PC-9 (cell line): ENCODE measurements around the gene LTA.

Experiments used
- CTCF ChIP-seq: fragments of 200-600 bp; sonication (generic); conservative IDR thresholded peaks from 2 replicates; pipeline ENCODE4 v1.6.1; 2017; ENCODE audit warnings: mixed run types, antibody characterized with exemption, mild to moderate bottlenecking, moderate library complexity
- EZH2 ChIP-seq: fragments of 200-600 bp; sonication (generic); IDR thresholded peaks from 2 replicates; pipeline ENCODE4 v1.8.0; 2017; ENCODE audit warnings: antibody characterized with exemption, low read depth

GRCh38 chr6:31569861-31570536, 2.1 kb upstream of the LTA start:
- no peak for TF ChIP-seq CTCF
- TF ChIP-seq EZH2: no peak
